Endothelial cell of hepatic sinusoid (primary cell): ENCODE data around the gene THBD.

ENCODE experiments used
- in situ Hi-C: cut with HindIII; loops from 2 replicates; pipeline ENCODE4 v1.10.0; 2017; ENCODE audit warnings: low sequenced_read_pairs

The THBD gene

GRCh38 chr20:23018941-23019340 lies 30.5 kb downstream of the THBD start:
- in situ Hi-C loops, result no loop called here

- in situ Hi-C loops, result no loop called here
Measured at GRCh38 chr20:23018432-23018831, 31.0 kb downstream of the THBD start.

- in situ Hi-C loops, result no loop called here
Measured at GRCh38 chr20:23017516-23017915, 32.0 kb downstream of the THBD start.

- in situ Hi-C loops, result no loop called here
Measured at GRCh38 chr20:23013429-23013828, 36.0 kb downstream of the THBD start.

- in situ Hi-C loops, result no loop called here
Measured at GRCh38 chr20:23011008-23011721, 38.3 kb downstream of the THBD start.

- in situ Hi-C loops, result no loop called here
Measured at GRCh38 chr20:23010096-23010495, 39.4 kb downstream of the THBD start.

GRCh38 chr20:23009636-23010035 lies 39.8 kb downstream of the THBD start:
- in situ Hi-C loops, result no loop called here

- in situ Hi-C loops, result no loop called here
Measured at GRCh38 chr20:23008667-23009066, 40.8 kb downstream of the THBD start.

GRCh38 chr20:23007886-23008655 lies 41.4 kb downstream of the THBD start:
- in situ Hi-C loops, result no loop called here

- in situ Hi-C loops, result no loop called here
Measured at GRCh38 chr20:23007462-23007861, 42.0 kb downstream of the THBD start.

GRCh38 chr20:23005776-23006175 lies 43.7 kb downstream of the THBD start:
- in situ Hi-C loops, result no loop called here

GRCh38 chr20:23003881-23004460 lies 45.5 kb downstream of the THBD start:
- in situ Hi-C loops, result no loop called here

GRCh38 chr20:23003077-23003635 lies 46.3 kb downstream of the THBD start:
- in situ Hi-C loops, result no loop called here

- in situ Hi-C loops, result no loop called here
Measured at GRCh38 chr20:23002276-23002675, 47.2 kb downstream of the THBD start.

- in situ Hi-C loops, result no loop called here
Measured at GRCh38 chr20:23000232-23000947, 49.1 kb downstream of the THBD start.

- in situ Hi-C loops, result no loop called here
Measured at GRCh38 chr20:22999756-23000155, 49.7 kb downstream of the THBD start.

- in situ Hi-C loops, result no loop called here
Measured at GRCh38 chr20:22998476-22998875, 51.0 kb downstream of the THBD start.

- in situ Hi-C loops, result no loop called here
Measured at GRCh38 chr20:22995923-22996322, 53.5 kb downstream of the THBD start.
